GM12878 (cell line): ENCODE results near the gene TELO2. TPM values are rescaled to one million over a fixed set of nuclear protein-coding genes. Genes with fewer than 3 reads are reported as not detected.

ENCODE experiments used
- ATAC-seq: fragments of 200-7000 bp; cut with Tn5 transposase; 3 replicates; pipeline ENCODE4 v1.9.1; 2020; ENCODE audit warnings: mild to moderate bottlenecking, moderate library complexity
- BruUV-seq: library from RNA; stranded (reverse); fragments of 400-500 nt; replicated peaks from 2 replicates; lab custom pipeline; 2021; lab: Mats Ljungman, UMichigan
- CTCF ChIA-PET: fragments of 300-600 bp; sonication (Branson Sonifier 250); formaldehyde crosslinking; extraction: SDS; loops from one replicate; lab custom pipeline; 2021; ENCODE audit warnings: inconsistent platforms; lab: Yijun Ruan, JAX
- POLR2A ChIA-PET: fragments of 350-600 bp; formaldehyde crosslinking; extraction: SDS; loops from one replicate; lab custom pipeline; 2021; ENCODE audit warnings: inconsistent platforms; lab: Charles Lee
- RAD21 ChIA-PET: fragments of 300-600 bp; sonication (Branson Sonifier 250); formaldehyde crosslinking; loops from one replicate; lab custom pipeline; 2023; ENCODE audit warnings: antibody characterized with exemption; ENCODE audit not compliant: unreplicated experiment; lab: Charles Lee
- SMC1A ChIA-PET: fragments of 300-600 bp; sonication (Branson Sonifier 250); formaldehyde crosslinking; loops from one replicate; lab custom pipeline; 2023; ENCODE audit not compliant: unreplicated experiment, uncharacterized antibody; lab: Charles Lee
- DNase-seq: peaks from one replicate; pipeline ENCODE4 v3.0.0-alpha.2; 2011; ENCODE audit warnings: low read depth, low spot score
- FAIRE-seq: peaks from 3 replicates; lab custom pipeline; 2011; peaks lifted over from hg19 to GRCh38; lab: Jason Lieb, UNC
- H2AFZ ChIP-seq: 2 replicates; pipeline ENCODE4 v1.6.0; 2011; ENCODE audit warnings: low read depth, low read length, control low read depth; ENCODE audit not compliant: control insufficient read depth
- H3K27ac ChIP-seq: 2 replicates; pipeline ENCODE4 v1.5.1; 2011; ENCODE audit warnings: control low read depth; ENCODE audit not compliant: control insufficient read depth, insufficient read depth
- H3K27me3 ChIP-seq, 2 experiments: replicated peaks in 1 of 2; 2 replicates each; pipeline versions ENCODE4 v1.6.0 to v1.6.1; 2011; ENCODE audit warnings: low read length in 1 of 2; ENCODE audit not compliant: control insufficient read depth in 2 of 2, insufficient read depth in 2 of 2
- H3K36me3 ChIP-seq, 2 experiments: 2 replicates each; pipeline ENCODE4 v1.5.1; 2011; ENCODE audit warnings: low read length in 1 of 2; ENCODE audit not compliant: control insufficient read depth in 2 of 2, insufficient read depth in 2 of 2
- H3K4me1 ChIP-seq: 2 replicates; pipeline ENCODE4 v1.6.1; 2011; ENCODE audit warnings: mild to moderate bottlenecking, low read length, moderate library complexity, mixed read lengths; ENCODE audit not compliant: control insufficient read depth, insufficient read depth
- H3K4me2 ChIP-seq: 2 replicates; pipeline ENCODE4 v1.6.0; 2011; ENCODE audit warnings: control low read depth; ENCODE audit not compliant: control insufficient read depth, insufficient read depth
- H3K4me3 ChIP-seq: fragments of 200-600 bp; sonication (generic); 2 replicates; pipeline ENCODE4 v1.5.1; 2016
- H3K79me2 ChIP-seq: 2 replicates; pipeline ENCODE4 v1.6.0; 2011; ENCODE audit warnings: low read length; ENCODE audit not compliant: control insufficient read depth, insufficient read depth
- H3K9ac ChIP-seq: 2 replicates; pipeline ENCODE4 v1.8.0; 2011; ENCODE audit warnings: low read length, control low read depth, mixed read lengths; ENCODE audit not compliant: control insufficient read depth, insufficient read depth
- H3K9me3 ChIP-seq: replicated peaks from 3 replicates; pipeline ENCODE4 v1.5.1; 2011; ENCODE audit warnings: mild to moderate bottlenecking, low read length; ENCODE audit not compliant: control insufficient read depth, insufficient read depth
- H4K20me1 ChIP-seq: 2 replicates; pipeline ENCODE4 v1.6.0; 2011; ENCODE audit not compliant: control insufficient read depth, insufficient read depth
- ATF7 ChIP-seq: fragments of 450-650 bp; IDR thresholded peaks from 2 replicates; pipeline ENCODE4 v1.6.1; 2016; ENCODE audit warnings: low read depth, mild to moderate bottlenecking
- E2F4 ChIP-seq: IDR thresholded peaks from 2 replicates; pipeline ENCODE4 v1.6.1; 2012; ENCODE audit warnings: low read depth, low read length, improper control_type of control experiment
- JUNB ChIP-seq: IDR thresholded peaks from 2 replicates; pipeline ENCODE4 v1.6.1; 2016; ENCODE audit warnings: antibody characterized with exemption, mild to moderate bottlenecking
- MAX ChIP-seq: IDR thresholded peaks from 2 replicates; pipeline ENCODE4 v1.6.1; 2012; ENCODE audit warnings: low read depth, low read length, improper control_type of control experiment
- NBN ChIP-seq: fragments of 450-650 bp; IDR thresholded peaks from 2 replicates; pipeline ENCODE4 v1.6.1; 2016
- NFYB ChIP-seq: IDR thresholded peaks from 2 replicates; pipeline ENCODE4 v1.6.1; 2011; ENCODE audit warnings: low read depth, mild to moderate bottlenecking, low read length, improper control_type of control experiment, moderate library complexity; ENCODE audit not compliant: insufficient read depth
- POLR2A ChIP-seq: IDR thresholded peaks from 2 replicates; pipeline ENCODE4 v1.6.1; 2011; ENCODE audit warnings: low read depth, mild to moderate bottlenecking, low read length
- POLR2AphosphoS2 ChIP-seq: IDR thresholded peaks from 2 replicates; pipeline ENCODE4 v1.6.1; 2011; ENCODE audit warnings: low read depth, mild to moderate bottlenecking, low read length, improper control_type of control experiment, moderate library complexity
- RB1 ChIP-seq: fragments of 450-650 bp; formaldehyde crosslinking; IDR thresholded peaks from 2 replicates; pipeline ENCODE4 v1.6.1; 2017; ENCODE audit warnings: mild to moderate bottlenecking, borderline replicate concordance
- RELA ChIP-seq: fragments of 450-650 bp; IDR thresholded peaks from 2 replicates; pipeline ENCODE4 v1.8.0; 2014; ENCODE audit warnings: borderline replicate concordance; ENCODE audit not compliant: partially characterized antibody
- RFX5 ChIP-seq: IDR thresholded peaks from 2 replicates; pipeline ENCODE4 v1.6.1; 2011; ENCODE audit warnings: low read depth, low read length, improper control_type of control experiment
- RUNX3 ChIP-seq: IDR thresholded peaks from 2 replicates; pipeline ENCODE4 v1.6.1; 2012; ENCODE audit warnings: low read length, inconsistent platforms
- SIN3A ChIP-seq: IDR thresholded peaks from 2 replicates; pipeline ENCODE4 v1.6.1; 2012; ENCODE audit warnings: low read depth, low read length, improper control_type of control experiment
- SMAD5 ChIP-seq: IDR thresholded peaks from 2 replicates; pipeline ENCODE4 v1.6.1; 2016; ENCODE audit warnings: antibody characterized with exemption, low read depth
- SUZ12 ChIP-seq: fragments of 200-600 bp; sonication (generic); IDR thresholded peaks from one replicate; pipeline ENCODE4 v1.6.1; 2018; ENCODE audit warnings: antibody characterized with exemption, mild to moderate bottlenecking; ENCODE audit not compliant: unreplicated experiment
- ZBTB40 ChIP-seq: fragments of 450-650 bp; IDR thresholded peaks from 2 replicates; pipeline ENCODE4 v1.6.1; 2016; ENCODE audit warnings: mild to moderate bottlenecking, moderate library complexity, borderline replicate concordance
- WGBS: methylation state at CpG from one replicate; pipeline ENCODE4 v1.1.6; 2016; ENCODE audit warnings: low lambda C conversion rate; ENCODE audit not compliant: insufficient replicate concordance, insufficient coverage; ENCODE audit errors: missing lambda C conversion rate; 5-methylcytosine and 5-hydroxymethylcytosine counted together
- in situ Hi-C: fragments of 300-500 bp; cut with MboI; formaldehyde crosslinking; loops from 9 replicates; pipeline ENCODE4 v1.14.3; 2018; ENCODE audit warnings: mixed read lengths
- intact Hi-C: fragments of 100-400 bp; cut with micrococcal nuclease; formaldehyde crosslinking; loops from one replicate; pipeline ENCODE4 v1.14.2; 2022; ENCODE audit not compliant: unreplicated experiment
- polyA plus RNA-seq, 11 experiments: library from polyadenylated mRNA; depleted of rRNA in 4 of 11; unstranded in 6 of 11; stranded (reverse) in 5 of 11; fragments of >200 nt; fragmentation: Nextera tagmentation in 4 of 11; fragmentation: Illumina TruSeq in 1 of 11; extraction: Ambion mirVana in 4 of 11; extraction: Trizol in 1 of 11; gene quantifications; 1 replicate in 1 of 11; 2 replicates in 10 of 11; pipeline versions ENCODE4 v1.2.1 to v1.2.3, GENCODE V29; 2011 to 2016; ENCODE audit warnings: inconsistent platforms in 2 of 11, missing spikeins in 2 of 11, low read depth in 1 of 11
- total RNA-seq, 4 experiments: library from RNA; depleted of rRNA in 3 of 4; stranded (reverse); fragments of >200 nt in 3 of 4; fragmentation: Illumina TruSeq in 1 of 4; extraction: Trizol in 1 of 4; gene quantifications; 2 replicates each; pipeline versions ENCODE4 v1.2.1 to v1.2.3, GENCODE V29; 2013 to 2021

The TELO2 gene
- total and polyA plus RNA-seq, 10 of the 15 experiments (the other 5 are each of a cell fraction or from before 2014, with no cell fraction given), result 0.55 to 72.8 (median 18.6) TPM

- Histone ChIP-seq H3K4me1 (peaks cover 20% of the 10 kb centered on the region), H4K20me1 (no peaks in the 10 kb centered on the region), H3K79me2 (peaks cover 55% of the 10 kb centered on the region), H3K36me3 (no peaks in the 10 kb centered on the region), H3K9me3 (no peaks in the 10 kb centered on the region), H2AFZ (peak overlapping the region; percentile 65), H3K27ac (peak overlapping the region; percentile 92), H3K9ac (peak overlapping the region; percentile 75), H3K4me3 (peak overlapping the region; percentile 41; the same call in 1 of the 2 replicates), H3K27me3 (no peaks in the 10 kb centered on the region), H3K4me2 (peak overlapping the region; percentile 87)
- SMC1A ChIA-PET, result no interaction called here
- CTCF ChIA-PET, result no interaction called here
- POLR2A ChIA-PET, result interaction anchor here (1.0 to 1.3 kb wide), 3 partner anchors 10 to 49 kb away, joined by 3 to 4 read pairs (median 4); partner anchors contain the start of gene UQCC4
- in situ Hi-C loops, result no loop called here
- RAD21 ChIA-PET, result no interaction called here
- no TSS peak for BruUV-seq
- FAIRE-seq, result peak; percentile 44
- no peak for DNase-seq
- intact Hi-C loops, result loop anchor here (5.0 kb wide), 1 partner anchor 47 kb away; the partner anchor contains the start of gene UQCC4
- peak; percentile 67 for ATAC-seq
- WGBS, result 96% methylated on average over 20 of the region's 20 CpGs
- TF ChIP-seq POLR2A (peak; percentile 55; the same call in 1 of the 2 replicates), E2F4 (no peak), SIN3A (no peak), POLR2AphosphoS2 (no peak), ATF7 (0 out of 2 replicates have a peak, but pooled peaks have one; percentile 9), ZBTB40 (no peak), MAX (no peak), RELA (no peak), RB1 (no peak), RFX5 (no peak), SUZ12 (no peak), JUNB (no peak), SMAD5 (no peak), NBN (peak; percentile 69), NFYB (no peak), RUNX3 (peak; percentile 55)
These were observed 23.4 kb upstream of the TELO2 start for GRCh38 chr16:1469693-1470201.
